PC-9 (cell line): ENCODE results near the gene ROR2.

Experiments
- EZH2 ChIP-seq: fragments of 200-600 bp; sonication (generic); IDR thresholded peaks from 2 replicates; pipeline ENCODE4 v1.8.0; 2017; ENCODE audit warnings: antibody characterized with exemption, low read depth
- TF ChIP-seq, protein P1 (sequence below): fragments of 200-600 bp; sonication (generic); conservative IDR thresholded peaks from 2 replicates; pipeline ENCODE4 v1.6.1; 2017; ENCODE audit warnings: mixed run types, antibody characterized with exemption, mild to moderate bottlenecking, moderate library complexity

DNA sequence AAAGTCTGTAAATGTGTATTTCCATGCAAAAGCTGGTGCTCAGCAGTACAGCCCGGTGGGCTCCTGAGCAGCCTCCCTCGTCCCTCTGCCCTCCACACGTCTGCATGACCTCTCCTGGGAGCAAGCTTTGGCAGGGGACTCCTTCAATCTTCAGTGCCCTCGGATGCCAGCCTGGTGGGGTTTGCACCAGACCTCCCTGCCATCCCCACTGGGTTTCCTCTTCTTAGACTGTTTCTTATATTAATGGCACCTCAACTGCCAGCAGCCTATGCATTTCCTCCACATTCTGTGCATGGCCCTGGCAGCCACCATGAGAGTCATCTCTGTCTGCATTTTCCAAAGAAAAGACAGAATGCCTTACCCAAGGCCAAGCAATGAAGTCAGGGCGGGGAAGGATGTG is 108.4 kb downstream of the ROR2 start:
- TF ChIP-seq, protein P1, sequence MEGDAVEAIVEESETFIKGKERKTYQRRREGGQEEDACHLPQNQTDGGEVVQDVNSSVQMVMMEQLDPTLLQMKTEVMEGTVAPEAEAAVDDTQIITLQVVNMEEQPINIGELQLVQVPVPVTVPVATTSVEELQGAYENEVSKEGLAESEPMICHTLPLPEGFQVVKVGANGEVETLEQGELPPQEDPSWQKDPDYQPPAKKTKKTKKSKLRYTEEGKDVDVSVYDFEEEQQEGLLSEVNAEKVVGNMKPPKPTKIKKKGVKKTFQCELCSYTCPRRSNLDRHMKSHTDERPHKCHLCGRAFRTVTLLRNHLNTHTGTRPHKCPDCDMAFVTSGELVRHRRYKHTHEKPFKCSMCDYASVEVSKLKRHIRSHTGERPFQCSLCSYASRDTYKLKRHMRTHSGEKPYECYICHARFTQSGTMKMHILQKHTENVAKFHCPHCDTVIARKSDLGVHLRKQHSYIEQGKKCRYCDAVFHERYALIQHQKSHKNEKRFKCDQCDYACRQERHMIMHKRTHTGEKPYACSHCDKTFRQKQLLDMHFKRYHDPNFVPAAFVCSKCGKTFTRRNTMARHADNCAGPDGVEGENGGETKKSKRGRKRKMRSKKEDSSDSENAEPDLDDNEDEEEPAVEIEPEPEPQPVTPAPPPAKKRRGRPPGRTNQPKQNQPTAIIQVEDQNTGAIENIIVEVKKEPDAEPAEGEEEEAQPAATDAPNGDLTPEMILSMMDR = no peak
- TF ChIP-seq EZH2 = no peak
